Peyer's patch (tissue), 4 donors: ENCODE data around the gene NKD2.

ENCODE experiments used
- CTCF ChIP-seq, 6 experiments: fragments of 450-650 bp in 4 of 6; fragments of 200-600 bp in 2 of 6; sonication (generic) in 1 of 6; IDR thresholded peaks; one replicate each; pipeline ENCODE4 v1.5.1; 2017 to 2019; ENCODE audit warnings: antibody characterized with exemption in 6 of 6, mild to moderate bottlenecking in 3 of 6, moderate library complexity in 1 of 6
- POLR2A ChIP-seq, 2 donors: fragments of 450-650 bp; IDR thresholded peaks; one replicate each; pipeline ENCODE4 v1.5.1; 2017; ENCODE audit warnings: antibody characterized with exemption in 2 of 2, mild to moderate bottlenecking in 2 of 2, moderate library complexity in 2 of 2

DNA sequence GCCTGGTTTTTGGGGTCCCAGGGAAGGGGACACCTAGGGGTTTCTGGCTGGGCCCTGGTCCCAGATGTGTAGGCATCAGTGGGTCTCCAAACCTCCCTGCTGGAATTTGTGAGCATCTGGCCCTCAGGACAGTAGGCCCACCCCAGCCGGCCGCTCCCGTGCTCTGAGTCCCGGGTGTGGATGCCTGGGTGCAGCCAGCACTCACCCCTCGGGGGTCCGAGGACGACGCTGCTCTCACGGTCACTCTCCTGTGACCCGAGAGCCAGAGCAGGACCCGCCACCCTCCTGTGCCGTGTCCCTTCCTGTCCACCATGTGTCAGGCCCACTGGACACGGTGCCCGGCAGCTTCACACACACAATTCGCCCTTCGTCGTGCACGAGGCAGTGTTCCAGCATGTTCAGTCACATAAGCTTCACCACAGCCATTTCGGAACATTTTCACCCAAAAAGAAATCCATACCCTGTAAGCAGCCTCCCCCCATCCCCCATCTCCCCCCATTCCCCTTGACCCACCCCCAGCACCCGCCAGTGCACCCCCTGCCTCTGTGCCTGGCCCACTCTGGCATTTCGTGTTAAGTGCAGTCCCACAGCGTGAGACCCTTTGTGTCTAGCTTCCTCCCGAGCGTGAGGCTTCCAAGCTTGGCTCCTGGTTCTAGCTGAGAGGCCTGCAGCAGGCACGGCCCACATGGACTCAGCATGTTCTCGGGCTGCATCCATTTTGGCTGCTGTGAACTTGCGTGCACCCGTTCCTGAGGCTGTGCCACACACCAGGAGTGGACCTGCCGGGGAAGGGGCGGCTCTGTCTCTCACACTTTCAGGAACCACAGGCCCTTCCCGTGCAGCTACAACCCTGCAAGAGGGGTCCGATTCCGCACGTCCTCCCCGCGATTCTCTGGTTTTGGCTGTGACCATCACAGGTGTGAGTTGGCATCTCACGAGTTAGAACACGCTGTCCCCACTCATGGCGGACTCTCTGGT, 40.5 kb downstream of the NKD2 start:
- no peak for TF ChIP-seq CTCF (IDR thresholded peaks at IDR 0.05)
- TF ChIP-seq POLR2A (IDR thresholded peaks at IDR 0.05), result no peak
